ENCODE measurements around the gene BCL2L13. TPM values are rescaled to one million over a fixed set of nuclear protein-coding genes. Genes with fewer than 3 reads are reported as not detected.

Gene BCL2L13
- polyA plus RNA-seq, 3 donors, result 20.2 to 67.8 (median 53.0) TPM

GRCh38 chr22:17779286-17780115, 140.9 kb downstream of the BCL2L13 start:
- intact Hi-C loops (cut with micrococcal nuclease), result loop anchor here (10.0 kb wide), 2 partner anchors 535 to 675 kb away; no protein-coding TSS in a partner anchor
- TF ChIP-seq, protein P1, sequence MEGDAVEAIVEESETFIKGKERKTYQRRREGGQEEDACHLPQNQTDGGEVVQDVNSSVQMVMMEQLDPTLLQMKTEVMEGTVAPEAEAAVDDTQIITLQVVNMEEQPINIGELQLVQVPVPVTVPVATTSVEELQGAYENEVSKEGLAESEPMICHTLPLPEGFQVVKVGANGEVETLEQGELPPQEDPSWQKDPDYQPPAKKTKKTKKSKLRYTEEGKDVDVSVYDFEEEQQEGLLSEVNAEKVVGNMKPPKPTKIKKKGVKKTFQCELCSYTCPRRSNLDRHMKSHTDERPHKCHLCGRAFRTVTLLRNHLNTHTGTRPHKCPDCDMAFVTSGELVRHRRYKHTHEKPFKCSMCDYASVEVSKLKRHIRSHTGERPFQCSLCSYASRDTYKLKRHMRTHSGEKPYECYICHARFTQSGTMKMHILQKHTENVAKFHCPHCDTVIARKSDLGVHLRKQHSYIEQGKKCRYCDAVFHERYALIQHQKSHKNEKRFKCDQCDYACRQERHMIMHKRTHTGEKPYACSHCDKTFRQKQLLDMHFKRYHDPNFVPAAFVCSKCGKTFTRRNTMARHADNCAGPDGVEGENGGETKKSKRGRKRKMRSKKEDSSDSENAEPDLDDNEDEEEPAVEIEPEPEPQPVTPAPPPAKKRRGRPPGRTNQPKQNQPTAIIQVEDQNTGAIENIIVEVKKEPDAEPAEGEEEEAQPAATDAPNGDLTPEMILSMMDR (IDR thresholded peaks at IDR 0.05), result no peak
- Mint-ChIP-seq H3K36me3 (peaks cover 19 to 31% of the 10 kb centered on the region in 2 donors), H3K27me3 (ENCODE audit: low read depth in 3 of 3) (peaks cover 0 to 1% (median 0%) of the 10 kb centered on the region in 3 donors), H3K27ac (peak overlapping the region; percentile 79 to 100 (median 99)), H3K9me3 (no peaks in the 10 kb centered on the region), H3K4me1 (peaks cover 69% of the 10 kb centered on the region), H3K4me3 (peak overlapping the region; percentile 38 to 97)
- no peaks in the 10 kb centered on the region for H3K27me3 ChIP-seq (ENCODE audit: control insufficient read depth in 2 of 2, insufficient read depth in 2 of 2, low read length in 2 of 2)
- 79% methylated on average over 23 of the region's 27 CpGs for WGBS (ENCODE audit: insufficient coverage)
- H3K36me3 ChIP-seq (replicated peaks in 1 of 2; ENCODE audit: control insufficient read depth in 1 of 2, insufficient read depth in 2 of 2, low read length in 2 of 2), result no peaks in the 10 kb centered on the region
- peaks cover 10% of the 10 kb centered on the region for H4K20me1 ChIP-seq (ENCODE audit: insufficient read depth, low read length)
- no peak overlapping the region for H2AFZ ChIP-seq (ENCODE audit: insufficient read depth, low read depth, low read length, poor library complexity, severe bottlenecking)
- H3K4me3 ChIP-seq (replicated peaks in 1 of 3; ENCODE audit: low read depth in 2 of 3, low read length in 3 of 3), result peak overlapping the region in 1 of 3 experiments; percentile 79
- no peak overlapping the region for H3K9ac ChIP-seq (ENCODE audit: insufficient read depth, low read length, poor library complexity, severe bottlenecking)
- peak overlapping the region in 1 of 2 donors; percentile 1 for H3K27ac ChIP-seq (ENCODE audit: low read depth in 1 of 2, low read length in 2 of 2)
- H3K79me2 ChIP-seq (ENCODE audit: insufficient read depth, low read length), result peaks cover 69% of the 10 kb centered on the region
- peak overlapping the region; percentile 76 for H3K4me2 ChIP-seq (replicated peaks; ENCODE audit: extremely low read depth, low read length, poor library complexity, severe bottlenecking)
- H3K4me1 ChIP-seq (ENCODE audit: control insufficient read depth in 1 of 2, insufficient read depth in 2 of 2, low read length in 2 of 2), result peaks cover 75 to 76% of the 10 kb centered on the region in 2 donors
- no peaks in the 10 kb centered on the region for H3K9me3 ChIP-seq (replicated peaks in 1 of 2; ENCODE audit: control insufficient read depth in 1 of 2, insufficient read depth in 1 of 2, low read length in 2 of 2)
- DNase-seq, result no peak

DNA sequence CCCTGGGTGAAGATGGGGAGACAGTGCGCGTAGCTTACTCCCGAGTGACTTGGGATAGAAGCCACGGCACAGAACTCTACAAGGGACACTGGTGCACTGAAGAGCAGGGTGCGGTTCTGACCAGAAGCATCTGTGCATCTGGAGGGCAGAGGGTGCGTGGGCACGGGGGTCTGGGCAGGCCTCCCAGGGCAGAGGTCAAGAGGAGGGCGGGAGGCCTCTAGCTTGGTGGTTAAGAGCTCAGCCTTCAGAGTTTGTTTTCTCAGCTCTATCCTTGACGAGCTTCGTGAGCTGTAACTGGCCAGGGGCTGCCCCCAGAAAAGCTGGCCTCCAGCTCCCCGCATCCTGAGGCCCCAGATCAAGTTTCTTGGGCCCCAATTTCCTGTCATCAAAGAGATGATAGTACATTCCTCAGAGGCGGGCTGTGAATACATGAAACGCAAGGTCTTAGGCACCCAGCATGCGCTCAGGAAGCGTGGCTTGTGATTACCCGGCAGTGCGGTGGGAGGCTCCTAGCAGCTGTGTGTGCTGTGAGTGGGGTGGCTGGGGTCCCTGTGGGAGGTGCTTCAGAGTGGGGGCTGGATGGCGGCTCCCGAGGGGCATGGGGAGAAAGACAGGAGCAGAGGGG, 141.7 kb downstream of the BCL2L13 start:
- peaks cover 19 to 31% of the 10 kb centered on the region in 2 donors for H3K36me3 Mint-ChIP-seq
- peaks cover 62% of the 10 kb centered on the region for H3K4me1 Mint-ChIP-seq
- Histone ChIP-seq H4K20me1 (ENCODE audit: insufficient read depth, low read length) (peaks cover 10% of the 10 kb centered on the region), H3K4me2 (replicated peaks; ENCODE audit: extremely low read depth, low read length, poor library complexity, severe bottlenecking) (peak overlapping the region; percentile 76), H3K36me3 (replicated peaks in 1 of 2; ENCODE audit: control insufficient read depth in 1 of 2, insufficient read depth in 2 of 2, low read length in 2 of 2) (no peaks in the 10 kb centered on the region), H3K27me3 (ENCODE audit: control insufficient read depth in 2 of 2, insufficient read depth in 2 of 2, low read length in 2 of 2) (no peaks in the 10 kb centered on the region), H3K9ac (ENCODE audit: insufficient read depth, low read length, poor library complexity, severe bottlenecking) (no peak overlapping the region), H3K4me3 (replicated peaks in 1 of 3; ENCODE audit: low read depth in 2 of 3, low read length in 3 of 3) (peak overlapping the region in 1 of 3 experiments; percentile 79), H3K4me1 (ENCODE audit: control insufficient read depth in 1 of 2, insufficient read depth in 2 of 2, low read length in 2 of 2) (peaks cover 68 to 74% of the 10 kb centered on the region in 2 donors), H3K79me2 (ENCODE audit: insufficient read depth, low read length) (peaks cover 64% of the 10 kb centered on the region), H2AFZ (ENCODE audit: insufficient read depth, low read depth, low read length, poor library complexity, severe bottlenecking) (no peak overlapping the region), H3K27ac (ENCODE audit: low read depth in 1 of 2, low read length in 2 of 2) (peak overlapping the region; percentile 87 to 93), H3K9me3 (replicated peaks in 1 of 2; ENCODE audit: control insufficient read depth in 1 of 2, insufficient read depth in 1 of 2, low read length in 2 of 2) (no peaks in the 10 kb centered on the region)
- H3K4me3 Mint-ChIP-seq, result no peak overlapping the region
- WGBS (ENCODE audit: insufficient coverage), result 82% methylated on average over 17 of the region's 19 CpGs
- DNase-seq, result no peak
- H3K9me3 Mint-ChIP-seq, result no peaks in the 10 kb centered on the region
- peak overlapping the region; percentile 76 to 100 (median 97) for H3K27ac Mint-ChIP-seq
- peaks cover 0 to 1% (median 0%) of the 10 kb centered on the region in 3 donors for H3K27me3 Mint-ChIP-seq (ENCODE audit: low read depth in 3 of 3)
- intact Hi-C loops (cut with micrococcal nuclease), result no loop called here
- TF ChIP-seq, protein P1 (IDR thresholded peaks at IDR 0.05), result no peak

Small RNA genes lying within 50 kb of the gene (small RNA-seq; reads per million reads assigned to genes)
- not detected for gene MIR3198-1 (ENCODE audit: insufficient read length, low read depth)

Other genes with a start within 250 kb of the BCL2L13 start
- under 1 TPM in 2 of 3 donors, not detected in 1; 0.10 to 0.11 TPM for gene SLC25A18, start 75.3 kb upstream of the BCL2L13 start, polyA plus RNA-seq
- gene ATP6V1E1, start 10.0 kb upstream of the BCL2L13 start, polyA plus RNA-seq, result 100 to 1,000 TPM; 114 to 147 (median 144) TPM
- gene BID, start 135.7 kb downstream of the BCL2L13 start, polyA plus RNA-seq, result 100 to 1,000 TPM; 199 to 423 (median 391) TPM

Data from CD14-positive monocyte (primary cell).